DND-41 (cell line): Measurements from ENCODE around the gene HAND1.

ENCODE experiments used
- ATAC-seq: fragments of 200-7000 bp; cut with Tn5 transposase; 3 replicates; pipeline ENCODE4 v1.9.1; 2021; ENCODE audit warnings: low read depth; ENCODE audit not compliant: insufficient read depth
- DNase-seq: peaks from one replicate; pipeline ENCODE4 v3.0.0-alpha.2; 2020
- H2AFZ ChIP-seq: 2 replicates; pipeline ENCODE4 v1.6.0; 2012; ENCODE audit warnings: low read depth, low read length
- H3K27ac ChIP-seq: 2 replicates; pipeline ENCODE4 v1.5.1; 2012; ENCODE audit warnings: low read length, inconsistent platforms
- H3K27me3 ChIP-seq: fragments of 200-600 bp; sonication (generic); 2 replicates; pipeline ENCODE4 v1.6.0; 2012; ENCODE audit warnings: low read length, mild to moderate bottlenecking, inconsistent platforms; ENCODE audit not compliant: insufficient read depth, poor library complexity
- H3K36me3 ChIP-seq: 2 replicates; pipeline ENCODE4 v1.5.1; 2012; ENCODE audit warnings: low read length, inconsistent platforms; ENCODE audit not compliant: insufficient read depth
- H3K4me1 ChIP-seq: 2 replicates; pipeline ENCODE4 v1.5.1; 2012; ENCODE audit warnings: mild to moderate bottlenecking, low read length; ENCODE audit not compliant: insufficient read depth
- H3K4me2 ChIP-seq: 2 replicates; pipeline ENCODE4 v1.6.0; 2012; ENCODE audit warnings: mild to moderate bottlenecking, moderate library complexity, low read length, inconsistent platforms; ENCODE audit not compliant: insufficient read depth
- H3K4me3 ChIP-seq, 2 experiments: fragments of 200-600 bp in 1 of 2; shearing (Covaris generic) in 1 of 2; 2 replicates each; pipeline ENCODE4 v1.5.1; 2012 to 2016; ENCODE audit warnings: inconsistent platforms in 2 of 2, low read length in 2 of 2, mild to moderate bottlenecking in 2 of 2, low read depth in 1 of 2, moderate library complexity in 1 of 2
- H3K79me2 ChIP-seq: 2 replicates; pipeline ENCODE4 v1.6.0; 2012; ENCODE audit warnings: low read length, inconsistent platforms; ENCODE audit not compliant: insufficient read depth
- H3K9ac ChIP-seq: 2 replicates; pipeline ENCODE4 v1.6.0; 2012; ENCODE audit warnings: low read depth, mild to moderate bottlenecking, inconsistent platforms, low read length, moderate library complexity
- H3K9me3 ChIP-seq: 2 replicates; pipeline ENCODE4 v1.5.1; 2012; ENCODE audit warnings: low read length, moderate library complexity, mild to moderate bottlenecking, inconsistent platforms; ENCODE audit not compliant: insufficient read depth, severe bottlenecking
- H4K20me1 ChIP-seq: 2 replicates; pipeline ENCODE4 v1.6.0; 2012; ENCODE audit warnings: low read length; ENCODE audit not compliant: insufficient read depth
- CTCF ChIP-seq: IDR thresholded peaks from 2 replicates; pipeline ENCODE4 v1.5.1; 2012; ENCODE audit warnings: borderline replicate concordance, low read length, moderate library complexity, mild to moderate bottlenecking; ENCODE audit not compliant: poor library complexity, severe bottlenecking; ENCODE audit errors: extremely low read depth
- EZH2 ChIP-seq: IDR thresholded peaks from 3 replicates; pipeline ENCODE4 v1.6.1; 2012; ENCODE audit warnings: borderline replicate concordance, low read depth, mild to moderate bottlenecking, moderate library complexity, low read length, inconsistent platforms; ENCODE audit not compliant: severe bottlenecking

The HAND1 gene

GRCh38 chr5:154479944-154480750 is 2.1 kb upstream of the HAND1 start:
- H4K20me1 ChIP-seq, result no peaks in the 10 kb centered on the region
- no peak overlapping the region for H3K9ac ChIP-seq
- no peak for TF ChIP-seq EZH2
- TF ChIP-seq CTCF, result no peak
- H3K4me2 ChIP-seq, result no peak overlapping the region
- ATAC-seq, result no peak
- H3K4me3 ChIP-seq, result no peak overlapping the region
- no peak overlapping the region for H2AFZ ChIP-seq
- no peak overlapping the region for H3K27ac ChIP-seq
- no peaks in the 10 kb centered on the region for H3K9me3 ChIP-seq
- no peaks in the 10 kb centered on the region for H3K36me3 ChIP-seq
- no peaks in the 10 kb centered on the region for H3K79me2 ChIP-seq
- no peaks in the 10 kb centered on the region for H3K4me1 ChIP-seq
- DNase-seq, result no peak
- peaks cover 48% of the 10 kb centered on the region for H3K27me3 ChIP-seq

GRCh38 chr5:154479160-154479943 is 1.3 kb upstream of the HAND1 start:
- Histone ChIP-seq H3K4me1 (no peaks in the 10 kb centered on the region), H3K4me3 (no peak overlapping the region), H3K9ac (no peak overlapping the region), H3K36me3 (no peaks in the 10 kb centered on the region), H2AFZ (no peak overlapping the region), H4K20me1 (no peaks in the 10 kb centered on the region), H3K4me2 (no peak overlapping the region), H3K27ac (no peak overlapping the region), H3K9me3 (no peaks in the 10 kb centered on the region), H3K79me2 (no peaks in the 10 kb centered on the region), H3K27me3 (peaks cover 40% of the 10 kb centered on the region)
- no peak for ATAC-seq
- no peak for DNase-seq
- TF ChIP-seq CTCF (no peak), EZH2 (no peak)

GRCh38 chr5:154478752-154479159 is 729 bp upstream of the HAND1 start:
- Histone ChIP-seq H3K27me3 (peaks cover 34% of the 10 kb centered on the region), H3K4me3 (no peak overlapping the region)
- TF ChIP-seq EZH2 (no peak), CTCF (no peak)

More at GRCh38 chr5:154478752-154479159, 729 bp upstream of the HAND1 start:
- H3K9ac ChIP-seq, result no peak overlapping the region
- H3K4me2 ChIP-seq, result no peak overlapping the region
- no peaks in the 10 kb centered on the region for H4K20me1 ChIP-seq
- no peak for DNase-seq
- ATAC-seq, result no peak
- no peak overlapping the region for H2AFZ ChIP-seq
- H3K36me3 ChIP-seq, result no peaks in the 10 kb centered on the region
- no peaks in the 10 kb centered on the region for H3K4me1 ChIP-seq
- no peaks in the 10 kb centered on the region for H3K9me3 ChIP-seq
- no peaks in the 10 kb centered on the region for H3K79me2 ChIP-seq
- H3K27ac ChIP-seq, result no peak overlapping the region
